ENCODE measurements around the gene NTHL1.

DNA sequence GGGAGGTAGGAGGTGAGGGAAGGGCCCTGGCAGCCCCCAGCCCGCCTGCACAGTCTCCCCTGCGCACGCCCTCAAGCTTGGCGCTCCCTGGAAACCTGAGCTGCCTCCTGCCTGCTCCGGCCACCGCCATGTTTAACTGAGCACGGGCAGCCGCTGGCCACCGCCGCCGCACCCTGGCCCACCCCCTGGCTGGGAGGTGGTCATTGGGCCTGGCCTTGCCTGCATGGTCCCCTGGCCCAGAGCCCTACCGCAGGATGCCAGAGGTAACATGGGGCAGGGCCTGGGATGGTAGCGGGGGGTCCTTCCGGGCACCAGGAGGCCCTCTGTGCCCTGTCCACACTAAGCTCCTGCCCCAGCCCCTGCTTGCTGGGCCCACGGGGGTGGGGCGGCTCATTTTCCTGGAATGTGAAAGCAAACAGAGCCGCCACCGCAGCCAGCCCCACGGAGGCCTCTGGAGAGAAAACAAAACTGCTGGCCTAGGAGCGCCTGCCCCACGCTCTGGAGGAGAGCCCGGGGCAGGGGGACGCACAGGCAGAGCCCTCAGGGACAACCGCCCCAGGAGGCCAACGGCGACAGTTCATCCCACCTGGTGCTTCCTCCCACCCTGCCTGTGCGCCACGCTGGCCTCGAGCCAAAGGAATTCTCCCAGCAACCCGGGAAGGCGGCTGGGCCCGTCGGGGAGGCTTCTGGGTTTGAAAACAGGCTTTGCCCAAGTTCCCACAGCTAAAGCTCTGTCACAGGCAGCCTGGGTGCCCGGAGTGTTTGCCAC lies 12.0 kb downstream of the NTHL1 start:
- TF ChIP-seq, protein P1, sequence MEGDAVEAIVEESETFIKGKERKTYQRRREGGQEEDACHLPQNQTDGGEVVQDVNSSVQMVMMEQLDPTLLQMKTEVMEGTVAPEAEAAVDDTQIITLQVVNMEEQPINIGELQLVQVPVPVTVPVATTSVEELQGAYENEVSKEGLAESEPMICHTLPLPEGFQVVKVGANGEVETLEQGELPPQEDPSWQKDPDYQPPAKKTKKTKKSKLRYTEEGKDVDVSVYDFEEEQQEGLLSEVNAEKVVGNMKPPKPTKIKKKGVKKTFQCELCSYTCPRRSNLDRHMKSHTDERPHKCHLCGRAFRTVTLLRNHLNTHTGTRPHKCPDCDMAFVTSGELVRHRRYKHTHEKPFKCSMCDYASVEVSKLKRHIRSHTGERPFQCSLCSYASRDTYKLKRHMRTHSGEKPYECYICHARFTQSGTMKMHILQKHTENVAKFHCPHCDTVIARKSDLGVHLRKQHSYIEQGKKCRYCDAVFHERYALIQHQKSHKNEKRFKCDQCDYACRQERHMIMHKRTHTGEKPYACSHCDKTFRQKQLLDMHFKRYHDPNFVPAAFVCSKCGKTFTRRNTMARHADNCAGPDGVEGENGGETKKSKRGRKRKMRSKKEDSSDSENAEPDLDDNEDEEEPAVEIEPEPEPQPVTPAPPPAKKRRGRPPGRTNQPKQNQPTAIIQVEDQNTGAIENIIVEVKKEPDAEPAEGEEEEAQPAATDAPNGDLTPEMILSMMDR (IDR thresholded peaks at IDR 0.05), result no peak
- TF ChIP-seq POLR2A (IDR thresholded peaks at IDR 0.05), result no peak

Data from testis (tissue), 2 donors.